ENCODE measurements around the gene FRAS1.

Gene FRAS1

GRCh38 chr4:78529569-78530209 is 472.6 kb downstream of the FRAS1 start:
- POLR2A ChIA-PET, result no interaction called here
- no peak for DNase-seq (ENCODE audit: extremely low spot score)
- TF ChIP-seq CTCF (IDR thresholded peaks at IDR 0.05; ENCODE audit: control extremely low read depth, extremely low read depth, low read depth, missing control alignments), result no peak
- CTCF ChIA-PET, result interaction anchor here (1.3 kb wide), 1 partner anchor 570 kb away, joined by 3 read pairs; no protein-coding TSS in a partner anchor

DNA sequence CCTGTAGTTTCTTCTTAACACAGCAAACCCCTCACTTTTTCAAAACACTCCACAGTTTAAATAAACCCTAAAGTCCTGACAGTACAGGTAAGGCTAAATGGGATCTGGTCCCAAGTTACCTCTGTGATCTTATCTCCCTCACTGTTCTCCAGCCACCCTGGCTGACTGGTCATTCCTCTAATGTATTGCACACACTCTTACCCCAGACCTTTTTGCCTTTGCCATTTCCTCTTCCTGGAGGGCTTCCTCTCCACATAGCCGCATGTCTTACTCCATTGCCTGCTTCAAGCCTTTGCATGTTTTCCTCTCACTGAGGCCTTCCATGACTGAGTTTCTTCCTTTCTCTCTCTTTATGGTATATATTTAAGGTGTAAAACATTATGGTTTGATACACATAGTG is 474.9 kb downstream of the FRAS1 start:
- TF ChIP-seq CTCF (IDR thresholded peaks at IDR 0.05; ENCODE audit: control extremely low read depth, extremely low read depth, low read depth, missing control alignments), result no peak
- POLR2A ChIA-PET, result no interaction called here
- DNase-seq (ENCODE audit: extremely low spot score), result no peak
- CTCF ChIA-PET, result no interaction called here

- no peak for TF ChIP-seq CTCF (IDR thresholded peaks at IDR 0.05; ENCODE audit: control extremely low read depth, extremely low read depth, low read depth, missing control alignments)
- no peak for DNase-seq (ENCODE audit: extremely low spot score)
- CTCF ChIA-PET, result interaction anchor here (1.0 to 1.4 kb wide), 3 partner anchors 12 to 33 kb away, joined by 3 to 4 read pairs (median 3); no protein-coding TSS in a partner anchor
- POLR2A ChIA-PET, result no interaction called here
Measured at GRCh38 chr4:78533854-78534253, 476.7 kb downstream of the FRAS1 start.

DNA sequence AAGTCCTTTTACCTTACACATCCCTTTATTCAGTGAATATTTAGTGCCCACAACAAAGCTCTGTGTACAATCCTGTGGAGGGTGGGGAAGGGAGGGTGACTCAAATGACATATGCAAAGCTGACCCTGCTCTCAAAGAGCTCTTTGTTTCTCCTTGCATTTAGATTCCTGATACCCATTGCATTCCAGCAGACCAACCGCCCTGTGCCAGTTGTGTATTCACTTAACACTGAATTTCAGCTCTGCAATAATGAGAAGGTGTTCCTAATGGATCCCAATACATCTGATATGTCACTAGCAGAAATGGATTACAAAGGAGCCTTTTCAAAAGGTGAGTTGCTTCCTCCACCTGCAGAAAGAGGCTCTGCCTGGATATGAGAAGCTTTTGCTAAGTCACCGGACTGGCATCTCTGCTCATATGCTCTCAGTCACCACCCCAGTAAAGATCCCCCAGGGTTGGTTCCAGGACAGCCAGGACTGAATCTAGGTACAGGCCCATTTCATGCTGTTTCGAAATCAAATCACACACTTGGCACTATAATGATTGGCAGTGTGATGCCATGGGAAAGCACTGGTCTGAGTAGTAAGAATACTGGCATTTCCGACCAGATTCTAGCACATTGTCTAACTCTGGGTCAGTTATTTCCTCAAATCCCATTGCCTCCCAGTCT is 477.3 kb downstream of the FRAS1 start:
- DNase-seq (ENCODE audit: extremely low spot score), result no peak
- ChIA-PET POLR2A (no interaction called here), CTCF (interaction anchor here (1.0 to 1.4 kb wide), 3 partner anchors 12 to 32 kb away, joined by 3 to 4 read pairs (median 3); no protein-coding TSS in a partner anchor)
- TF ChIP-seq CTCF (IDR thresholded peaks at IDR 0.05; ENCODE audit: control extremely low read depth, extremely low read depth, low read depth, missing control alignments), result no peak

DNA sequence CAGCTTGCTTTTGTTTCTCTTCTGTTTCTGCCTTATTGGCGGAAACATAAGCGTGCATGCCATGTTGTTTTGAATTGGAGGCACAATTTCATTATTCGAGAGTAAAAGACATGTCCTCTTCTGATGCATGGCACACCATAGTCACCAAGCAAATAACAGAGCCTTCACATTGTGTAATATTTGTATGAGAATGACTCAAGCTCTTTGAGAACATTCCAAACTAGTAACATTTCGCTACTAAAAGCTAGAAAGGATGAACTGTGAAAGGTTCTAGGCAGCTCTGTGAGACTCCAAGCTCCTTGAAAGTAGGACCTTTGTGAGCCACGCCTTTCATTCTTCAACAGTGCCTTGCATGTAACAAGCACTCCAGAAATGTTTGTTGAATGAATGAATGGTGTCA is 485.2 kb downstream of the FRAS1 start:
- DNase-seq (ENCODE audit: extremely low spot score), result no peak
- CTCF ChIA-PET, result interaction anchor here (1.2 kb wide), 1 partner anchor 9 kb away, joined by 4 read pairs; the partner anchor contains the start of gene ANXA3
- POLR2A ChIA-PET, result interaction anchor here (0.6 kb wide), 1 partner anchor 51 kb away, joined by 3 read pairs; no protein-coding TSS in a partner anchor
- TF ChIP-seq CTCF (IDR thresholded peaks at IDR 0.05; ENCODE audit: control extremely low read depth, extremely low read depth, low read depth, missing control alignments), result no peak

- DNase-seq (ENCODE audit: extremely low spot score), result no peak
Measured at GRCh38 chr4:78543424-78544125, 486.5 kb downstream of the FRAS1 start.

More at GRCh38 chr4:78543424-78544125, 486.5 kb downstream of the FRAS1 start:
- ChIA-PET CTCF (no interaction called here), POLR2A (no interaction called here)
- TF ChIP-seq CTCF (IDR thresholded peaks at IDR 0.05; ENCODE audit: control extremely low read depth, extremely low read depth, low read depth, missing control alignments), result no peak
